PC-9 (cell line): ENCODE results near the gene ESPN. TPM values are rescaled to one million over a fixed set of nuclear protein-coding genes. Genes with fewer than 3 reads are reported as not detected.

ENCODE experiments used
- BruUV-seq: library from RNA; stranded (reverse); fragments of 400-500 nt; replicated peaks from 2 replicates; lab custom pipeline; 2021; lab: Mats Ljungman, UMichigan
- CTCF ChIA-PET: fragments of 300-600 bp; sonication (Branson Sonifier 250); formaldehyde crosslinking; loops from one replicate; lab custom pipeline; 2022; ENCODE audit warnings: antibody characterized with exemption; lab: Charles Lee
- POLR2A ChIA-PET: fragments of 300-600 bp; sonication (Branson Sonifier 250); formaldehyde crosslinking; loops from one replicate; lab custom pipeline; 2022; ENCODE audit warnings: antibody characterized with exemption; ENCODE audit not compliant: unreplicated experiment; lab: Charles Lee
- DNase-seq, 2 experiments: peaks; one replicate each; pipeline versions ENCODE4 v3.0.0 to v3.0.0-alpha.2; 2015 to 2022; ENCODE audit warnings: mixed read lengths in 1 of 2
- H2AFZ ChIP-seq: fragments of 200-600 bp; sonication (generic); 2 replicates; pipeline ENCODE4 v1.8.1; 2017; ENCODE audit warnings: antibody characterized with exemption
- H3F3A ChIP-seq: fragments of 200-600 bp; sonication (generic); 2 replicates; pipeline ENCODE4 v1.8.1; 2017; ENCODE audit warnings: antibody characterized with exemption, mild to moderate bottlenecking, low read depth; ENCODE audit not compliant: insufficient read depth
- H3K27ac ChIP-seq: fragments of 200-600 bp; sonication (generic); 2 replicates; pipeline ENCODE4 v1.6.1; 2016; ENCODE audit warnings: mixed run types
- H3K27me3 ChIP-seq: fragments of 200-600 bp; sonication (generic); 2 replicates; pipeline ENCODE4 v1.6.1; 2016; ENCODE audit warnings: low read depth, mixed run types; ENCODE audit not compliant: insufficient read depth
- H3K36me3 ChIP-seq: fragments of 200-600 bp; sonication (generic); 2 replicates; pipeline ENCODE4 v1.6.1; 2016; ENCODE audit warnings: low read depth, mixed run types
- H3K4me1 ChIP-seq: fragments of 200-600 bp; sonication (generic); replicated peaks from 2 replicates; pipeline ENCODE4 v1.6.1; 2016; ENCODE audit warnings: mixed run types; ENCODE audit not compliant: insufficient read depth
- H3K4me2 ChIP-seq: fragments of 200-600 bp; sonication (generic); 2 replicates; pipeline ENCODE4 v1.6.1; 2017; ENCODE audit warnings: mixed run types
- H3K4me3 ChIP-seq: fragments of 200-600 bp; sonication (generic); 2 replicates; pipeline ENCODE4 v1.6.1; 2016; ENCODE audit warnings: mixed run types
- H3K79me2 ChIP-seq: fragments of 200-600 bp; sonication (generic); 2 replicates; pipeline ENCODE4 v1.6.1; 2017; ENCODE audit warnings: low read depth, mixed run types
- H3K9me2 ChIP-seq: fragments of 200-600 bp; sonication (generic); 2 replicates; pipeline ENCODE4 v1.8.1; 2017; ENCODE audit warnings: mild to moderate bottlenecking; ENCODE audit not compliant: insufficient read depth
- H3K9me3 ChIP-seq: fragments of 200-600 bp; sonication (generic); 2 replicates; pipeline ENCODE4 v1.8.1; 2016; ENCODE audit warnings: low read depth; ENCODE audit not compliant: insufficient read depth
- H4K20me1 ChIP-seq: fragments of 200-600 bp; sonication (generic); 2 replicates; pipeline ENCODE4 v1.8.1; 2017; ENCODE audit not compliant: insufficient read depth
- EZH2 ChIP-seq: fragments of 200-600 bp; sonication (generic); IDR thresholded peaks from 2 replicates; pipeline ENCODE4 v1.8.0; 2017; ENCODE audit warnings: antibody characterized with exemption, low read depth
- intact Hi-C: fragments of 100-400 bp; cut with micrococcal nuclease; formaldehyde crosslinking; loops from one replicate; pipeline ENCODE4 v1.10.0; 2022; ENCODE audit not compliant: unreplicated experiment
- total RNA-seq: library from RNA; stranded (reverse); gene quantifications from 2 replicates; pipeline ENCODE4 v1.2.3, GENCODE V29; 2021
- TF ChIP-seq, protein P1 (sequence below): fragments of 200-600 bp; sonication (generic); conservative IDR thresholded peaks from 2 replicates; pipeline ENCODE4 v1.6.1; 2017; ENCODE audit warnings: mixed run types, antibody characterized with exemption, mild to moderate bottlenecking, moderate library complexity

The ESPN gene
- total RNA-seq, 1 experiment from 2014 or later = 18.6 TPM

DNA sequence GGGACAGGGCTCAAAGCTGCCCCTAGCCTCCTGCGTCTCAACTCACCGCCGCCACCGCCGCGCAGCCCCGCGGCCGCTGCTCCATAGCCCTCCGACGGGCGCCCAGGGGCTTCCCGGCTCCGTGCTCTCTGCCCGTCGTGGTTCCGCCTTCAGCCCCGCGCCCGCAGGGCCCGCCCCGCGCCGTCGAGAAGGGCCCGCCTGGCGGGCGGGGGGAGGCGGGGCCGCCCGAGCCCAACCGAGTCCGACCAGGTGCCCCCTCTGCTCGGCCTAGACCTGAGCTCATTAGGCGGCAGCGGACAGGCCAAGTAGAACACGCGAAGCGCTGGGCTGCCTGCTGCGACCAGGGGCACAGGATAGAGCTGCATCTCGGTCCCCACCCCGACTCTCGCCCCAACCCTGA lies 41.4 kb downstream of the ESPN start, which contains the start of gene TNFRSF25:
TNFRSF25 (minus strand) TSS at position 151 of the 400 bp plus-strand sequence; CDS start at position 85, 66 bp downstream.
- BruUV-seq = no TSS peak
- Histone ChIP-seq H3K4me3 (no peak within 1 kb of the TSS), H3K36me3 (no peaks in the 10 kb centered on the region), H3K9me3 (no peaks in the 10 kb centered on the region), H3K4me1 (no peaks in the 10 kb centered on the region), H3F3A (no peaks in the 10 kb centered on the region), H4K20me1 (no peaks in the 10 kb centered on the region), H3K4me2 (no peak within 1 kb of the TSS), H2AFZ (no peak within 1 kb of the TSS), H3K27me3 (no peaks in the 10 kb centered on the region), H3K27ac (no peak within 1 kb of the TSS), H3K79me2 (no peaks in the 10 kb centered on the region), H3K9me2 (no peaks in the 10 kb centered on the region)
- TF ChIP-seq, protein P1, sequence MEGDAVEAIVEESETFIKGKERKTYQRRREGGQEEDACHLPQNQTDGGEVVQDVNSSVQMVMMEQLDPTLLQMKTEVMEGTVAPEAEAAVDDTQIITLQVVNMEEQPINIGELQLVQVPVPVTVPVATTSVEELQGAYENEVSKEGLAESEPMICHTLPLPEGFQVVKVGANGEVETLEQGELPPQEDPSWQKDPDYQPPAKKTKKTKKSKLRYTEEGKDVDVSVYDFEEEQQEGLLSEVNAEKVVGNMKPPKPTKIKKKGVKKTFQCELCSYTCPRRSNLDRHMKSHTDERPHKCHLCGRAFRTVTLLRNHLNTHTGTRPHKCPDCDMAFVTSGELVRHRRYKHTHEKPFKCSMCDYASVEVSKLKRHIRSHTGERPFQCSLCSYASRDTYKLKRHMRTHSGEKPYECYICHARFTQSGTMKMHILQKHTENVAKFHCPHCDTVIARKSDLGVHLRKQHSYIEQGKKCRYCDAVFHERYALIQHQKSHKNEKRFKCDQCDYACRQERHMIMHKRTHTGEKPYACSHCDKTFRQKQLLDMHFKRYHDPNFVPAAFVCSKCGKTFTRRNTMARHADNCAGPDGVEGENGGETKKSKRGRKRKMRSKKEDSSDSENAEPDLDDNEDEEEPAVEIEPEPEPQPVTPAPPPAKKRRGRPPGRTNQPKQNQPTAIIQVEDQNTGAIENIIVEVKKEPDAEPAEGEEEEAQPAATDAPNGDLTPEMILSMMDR = no peak
- no peak for TF ChIP-seq EZH2
- intact Hi-C loops = no loop called here
- POLR2A ChIA-PET = no interaction called here
- DNase-seq = no peak
- CTCF ChIA-PET = no interaction called here

GRCh38 chr1:6466751-6467150 lies 42.2 kb downstream of the ESPN start:
- DNase-seq = no peak
- no peaks in the 10 kb centered on the region for H4K20me1 ChIP-seq
- H3K9me3 ChIP-seq = no peaks in the 10 kb centered on the region
- intact Hi-C loops = no loop called here
- TF ChIP-seq, protein P1 = no peak
- TF ChIP-seq EZH2 = no peak
- BruUV-seq = no TSS peak
- peaks cover 2% of the 10 kb centered on the region; the same call in 1 of the 2 replicates for H3F3A ChIP-seq
- ChIA-PET POLR2A (no interaction called here), CTCF (interaction anchor here (0.6 kb wide), 2 partner anchors 11 to 157 kb away, joined by 3 to 7 read pairs; no protein-coding TSS in a partner anchor)
- no peaks in the 10 kb centered on the region for H3K27me3 ChIP-seq
- H3K4me1 ChIP-seq = 0 out of 2 replicates have a peak, but pooled peaks cover 2% of the 10 kb centered on the region
- H3K4me2 ChIP-seq = no peak overlapping the region
- no peaks in the 10 kb centered on the region for H3K9me2 ChIP-seq
- H3K4me3 ChIP-seq = no peak overlapping the region
- no peak overlapping the region for H3K27ac ChIP-seq
- no peaks in the 10 kb centered on the region for H3K79me2 ChIP-seq
- H2AFZ ChIP-seq = no peak overlapping the region
- H3K36me3 ChIP-seq = no peaks in the 10 kb centered on the region

DNA sequence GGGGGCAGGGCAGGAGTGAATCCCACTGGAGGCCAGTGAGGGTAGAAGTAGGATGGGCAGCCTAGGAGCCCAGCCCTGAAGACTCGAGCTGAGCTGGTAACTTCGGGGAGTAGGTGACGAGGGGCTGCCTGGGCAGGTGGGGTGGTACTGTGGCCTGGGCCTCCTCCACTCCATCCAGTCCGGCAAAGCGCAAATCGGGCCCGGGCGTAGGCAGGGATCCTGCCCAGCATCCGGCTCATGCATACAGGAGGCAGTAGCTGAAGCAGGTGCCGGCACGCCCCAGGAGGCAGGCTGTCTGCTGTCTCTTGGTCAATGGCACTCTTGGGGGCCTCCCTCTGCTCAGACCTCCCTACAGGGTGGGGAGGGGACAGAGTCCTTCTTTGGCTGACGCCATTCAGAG lies 42.6 kb downstream of the ESPN start:
- BruUV-seq = no TSS peak
- H3K27ac ChIP-seq = no peak overlapping the region
- H3K9me2 ChIP-seq = no peaks in the 10 kb centered on the region
- no peak overlapping the region for H3K4me2 ChIP-seq
- ChIA-PET POLR2A (no interaction called here), CTCF (interaction anchor here (0.6 kb wide), 1 partner anchor 156 kb away, joined by 3 read pairs; no protein-coding TSS in a partner anchor)
- no peak overlapping the region for H3K4me3 ChIP-seq
- intact Hi-C loops = no loop called here
- H3K79me2 ChIP-seq = no peaks in the 10 kb centered on the region
- H3K27me3 ChIP-seq = no peaks in the 10 kb centered on the region
- H3K36me3 ChIP-seq = no peaks in the 10 kb centered on the region
- H3F3A ChIP-seq = peaks cover 6% of the 10 kb centered on the region; the same call in 1 of the 2 replicates
- H2AFZ ChIP-seq = no peak overlapping the region
- H3K4me1 ChIP-seq = peaks cover 6% of the 10 kb centered on the region; the same call in 1 of the 2 replicates
- no peak for DNase-seq
- H4K20me1 ChIP-seq = no peaks in the 10 kb centered on the region
- H3K9me3 ChIP-seq = no peaks in the 10 kb centered on the region
- TF ChIP-seq EZH2 = no peak
- TF ChIP-seq, protein P1 = no peak
